Stimulated activated naive CD8-positive, alpha-beta T cell treated with anti-CD3 and anti-CD28 coated beads, Interleukin-15, Interleukin-2, amounts not matched to agents 100 ng/mL and 50 ng/mL, for 24 hours (primary cell): Measurements from ENCODE around the gene TMUB1.

ENCODE experiments used
- H3K27ac Mint-ChIP-seq: one replicate; pipeline ENCODE4 v1.8.0; 2021; ENCODE audit warnings: mild to moderate bottlenecking, mixed read lengths
- H3K27me3 Mint-ChIP-seq: one replicate; pipeline ENCODE4 v1.8.0; 2021; ENCODE audit warnings: mixed read lengths
- H3K36me3 Mint-ChIP-seq: one replicate; pipeline ENCODE4 v1.8.0; 2021; ENCODE audit warnings: low read depth, mixed read lengths
- H3K4me1 Mint-ChIP-seq: one replicate; pipeline ENCODE4 v1.8.0; 2021; ENCODE audit warnings: low read depth, mixed read lengths
- H3K4me3 Mint-ChIP-seq: one replicate; pipeline ENCODE4 v1.8.0; 2021; ENCODE audit warnings: mild to moderate bottlenecking, mixed read lengths
- H3K9me3 Mint-ChIP-seq: one replicate; pipeline ENCODE4 v1.8.0; 2021; ENCODE audit warnings: mixed read lengths

The TMUB1 gene

DNA sequence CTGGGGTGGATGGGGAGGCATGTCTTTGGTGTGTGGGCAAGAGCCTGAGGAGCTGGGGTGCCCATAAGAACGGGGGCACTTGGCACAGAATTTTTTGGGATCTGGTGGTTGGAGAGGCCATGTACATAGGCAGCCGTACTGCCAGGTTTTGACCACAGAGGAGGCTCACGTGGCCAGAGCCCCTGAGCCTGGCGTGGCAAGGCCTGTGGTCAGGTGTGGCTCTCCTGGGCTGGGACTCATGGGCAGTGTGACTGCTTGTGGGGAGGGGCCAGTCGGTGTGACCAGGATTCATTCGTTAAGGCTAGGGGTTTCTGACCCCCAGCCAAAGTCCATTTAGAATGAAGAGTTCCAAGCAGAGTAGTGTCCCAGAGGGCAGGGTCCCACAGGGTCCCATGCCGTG lies 41.2 kb upstream of the TMUB1 start:
- H3K27me3 Mint-ChIP-seq: no peaks in the 10 kb centered on the region
- H3K27ac Mint-ChIP-seq: no peak overlapping the region
- H3K9me3 Mint-ChIP-seq: no peaks in the 10 kb centered on the region
- peaks cover 4% of the 10 kb centered on the region for H3K4me1 Mint-ChIP-seq
- no peak overlapping the region for H3K4me3 Mint-ChIP-seq
- H3K36me3 Mint-ChIP-seq: peaks cover 10% of the 10 kb centered on the region

DNA sequence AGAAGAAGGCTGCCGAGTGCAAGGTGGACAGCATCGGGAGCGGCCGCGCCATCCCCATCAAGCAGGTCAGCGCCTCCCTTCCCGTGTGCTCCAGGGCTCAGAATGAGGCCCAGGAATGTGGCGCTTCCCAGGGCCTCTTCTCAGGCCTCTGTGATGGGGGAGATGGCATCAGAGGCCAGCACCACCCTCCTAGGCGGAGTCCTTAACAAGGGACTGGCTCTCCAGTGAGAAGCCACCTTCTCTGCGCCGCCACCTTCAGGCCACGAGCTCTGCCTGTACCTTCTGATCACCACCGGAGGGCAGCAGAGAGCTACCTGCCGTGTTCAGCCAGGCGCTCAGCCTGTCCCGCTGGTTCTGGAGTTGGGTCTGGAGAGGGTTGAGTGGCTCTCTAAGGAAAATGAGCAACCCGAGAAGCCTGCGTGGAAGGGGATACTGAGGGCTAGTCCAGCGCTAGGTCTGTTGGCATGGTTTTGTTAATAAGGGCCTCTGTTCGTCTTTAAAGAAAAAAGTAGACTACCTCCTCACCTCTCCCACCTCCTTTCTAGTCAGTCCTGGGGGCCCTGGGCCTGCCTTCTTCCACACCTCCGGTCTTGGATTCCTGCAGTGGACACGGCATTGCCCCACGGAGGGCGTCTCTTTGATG lies 40.6 kb upstream of the TMUB1 start:
- Mint-ChIP-seq H3K27me3 (no peaks in the 10 kb centered on the region), H3K9me3 (no peaks in the 10 kb centered on the region), H3K36me3 (peaks cover 10% of the 10 kb centered on the region), H3K4me1 (peaks cover 4% of the 10 kb centered on the region), H3K27ac (no peak overlapping the region), H3K4me3 (no peak overlapping the region)

DNA sequence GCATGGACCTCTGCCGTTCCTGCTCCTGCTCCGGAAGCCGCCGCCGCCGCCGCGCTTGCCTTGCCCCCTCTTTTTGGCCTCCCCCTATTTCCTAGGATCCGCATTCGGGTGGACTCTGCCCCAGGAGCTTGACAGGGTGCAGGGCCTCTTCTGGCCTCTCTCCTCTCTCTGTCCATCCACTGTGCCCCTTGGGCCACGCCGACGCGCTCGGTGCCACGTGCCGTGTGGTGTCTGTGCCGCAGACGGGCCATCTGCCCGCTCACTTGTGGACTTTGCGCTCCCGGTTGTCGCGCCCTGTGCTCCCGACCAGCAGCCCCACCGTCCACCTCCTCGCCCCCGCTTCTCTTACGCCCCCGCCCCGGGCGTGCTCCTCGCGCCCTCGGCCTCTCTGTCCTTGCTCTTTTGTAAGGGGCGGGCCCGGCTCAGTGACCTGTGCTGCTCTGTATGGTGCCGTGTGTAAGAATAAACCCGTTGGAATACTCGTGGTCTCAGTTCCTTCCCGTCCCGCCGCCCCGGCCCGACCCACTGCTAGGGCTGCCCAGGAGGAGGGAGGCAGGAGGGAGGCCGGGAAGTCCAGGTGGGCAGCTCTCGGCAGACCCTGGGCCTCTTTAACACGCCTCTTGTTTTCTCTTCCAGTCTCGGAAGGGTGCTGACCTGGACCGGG lies 40.0 kb upstream of the TMUB1 start:
- Mint-ChIP-seq H3K36me3 (peaks cover 10% of the 10 kb centered on the region), H3K27ac (no peak overlapping the region), H3K4me3 (no peak overlapping the region)

DNA sequence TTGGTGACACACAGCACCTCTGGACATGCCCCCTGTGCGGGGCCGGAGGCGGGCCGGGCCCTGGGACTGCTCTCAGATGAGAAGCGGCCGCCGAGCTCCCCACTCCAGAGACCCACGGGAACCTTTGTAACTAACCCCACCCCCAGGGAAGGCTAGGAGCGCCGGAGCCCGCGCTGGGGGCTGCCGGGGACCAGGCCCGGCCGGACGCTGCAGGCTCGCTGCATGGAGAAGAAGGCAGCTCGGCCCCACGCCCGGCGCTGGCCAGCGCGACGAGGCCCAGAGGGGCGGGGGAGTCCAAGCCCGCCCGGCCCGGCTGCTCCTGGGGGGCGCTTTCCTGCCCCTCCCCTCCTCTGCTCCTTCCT lies 39.5 kb upstream of the TMUB1 start:
- no peaks in the 10 kb centered on the region for H3K9me3 Mint-ChIP-seq
- no peaks in the 10 kb centered on the region for H3K27me3 Mint-ChIP-seq
- no peak overlapping the region for H3K4me3 Mint-ChIP-seq
- peaks cover 4% of the 10 kb centered on the region for H3K4me1 Mint-ChIP-seq
- peaks cover 10% of the 10 kb centered on the region for H3K36me3 Mint-ChIP-seq
- H3K27ac Mint-ChIP-seq: no peak overlapping the region

More for the DNA sequence above, 40.0 kb upstream of the TMUB1 start:
- peaks cover 4% of the 10 kb centered on the region for H3K4me1 Mint-ChIP-seq
- no peaks in the 10 kb centered on the region for H3K9me3 Mint-ChIP-seq
- H3K27me3 Mint-ChIP-seq: no peaks in the 10 kb centered on the region

DNA sequence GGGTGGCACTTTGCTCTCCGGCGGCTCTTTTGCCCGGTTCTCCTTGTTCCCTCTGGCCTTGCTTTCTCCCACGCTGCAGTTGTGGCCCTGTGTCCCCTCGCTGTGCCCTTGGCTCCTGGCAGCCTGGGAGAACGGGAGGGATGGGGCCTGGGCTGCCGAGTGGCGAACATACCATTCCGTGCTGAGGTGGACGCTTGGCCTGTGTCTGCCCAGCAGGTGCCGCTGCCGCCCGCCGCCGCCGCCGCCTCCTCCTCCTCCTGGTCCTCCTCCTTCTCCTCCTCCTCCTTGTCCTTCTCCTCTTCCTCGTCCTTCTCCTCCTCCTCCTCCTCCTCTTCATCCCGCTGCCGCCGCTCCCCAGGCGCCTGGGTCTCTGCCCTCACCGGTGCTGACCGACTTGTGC lies 39.0 kb upstream of the TMUB1 start:
- Mint-ChIP-seq H3K9me3 (no peaks in the 10 kb centered on the region), H3K36me3 (peaks cover 10% of the 10 kb centered on the region), H3K4me3 (no peak overlapping the region), H3K4me1 (peaks cover 7% of the 10 kb centered on the region), H3K27ac (no peak overlapping the region), H3K27me3 (no peaks in the 10 kb centered on the region)

DNA sequence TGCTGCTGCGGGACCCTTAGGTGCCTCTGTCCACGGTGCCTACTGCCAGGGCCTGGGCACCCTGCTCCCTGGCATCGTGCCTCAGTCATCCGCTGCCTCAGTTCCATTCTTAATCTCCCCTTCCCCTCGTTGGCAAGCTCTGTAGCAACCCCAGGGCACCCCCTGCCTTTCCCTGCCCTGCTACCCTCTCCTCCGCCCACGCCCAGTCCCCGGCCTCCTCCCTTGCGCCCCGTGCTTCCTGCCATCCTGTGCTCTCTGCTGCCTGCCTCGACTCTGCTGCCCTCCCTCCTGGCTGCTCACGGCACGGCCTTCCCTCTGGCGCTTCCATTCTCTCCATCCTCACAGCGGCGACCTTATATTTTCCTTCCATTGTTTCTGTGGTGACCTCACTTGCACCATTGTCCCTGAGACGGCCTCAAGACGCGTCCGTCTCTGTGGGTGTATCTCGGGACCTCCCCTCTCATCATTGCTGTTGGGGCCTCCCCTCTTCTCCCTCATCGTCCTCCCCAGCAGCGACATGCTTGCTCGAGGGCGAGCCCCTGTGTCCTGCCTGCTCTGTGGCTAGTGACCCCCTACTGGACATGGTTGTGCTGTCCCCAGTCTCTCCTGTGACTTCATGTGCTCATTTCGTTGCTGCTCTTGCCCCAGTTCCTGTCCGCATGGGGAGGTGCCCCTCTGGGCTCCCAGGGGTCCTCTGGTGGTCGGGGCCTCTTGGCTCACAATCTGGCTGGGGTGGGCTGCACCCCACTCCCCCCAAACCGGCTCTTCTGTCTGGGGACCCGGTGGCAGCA lies 38.3 kb upstream of the TMUB1 start:
- Mint-ChIP-seq H3K36me3 (peaks cover 10% of the 10 kb centered on the region), H3K4me1 (peaks cover 8% of the 10 kb centered on the region), H3K27ac (no peak overlapping the region), H3K9me3 (no peaks in the 10 kb centered on the region), H3K4me3 (no peak overlapping the region), H3K27me3 (no peaks in the 10 kb centered on the region)

DNA sequence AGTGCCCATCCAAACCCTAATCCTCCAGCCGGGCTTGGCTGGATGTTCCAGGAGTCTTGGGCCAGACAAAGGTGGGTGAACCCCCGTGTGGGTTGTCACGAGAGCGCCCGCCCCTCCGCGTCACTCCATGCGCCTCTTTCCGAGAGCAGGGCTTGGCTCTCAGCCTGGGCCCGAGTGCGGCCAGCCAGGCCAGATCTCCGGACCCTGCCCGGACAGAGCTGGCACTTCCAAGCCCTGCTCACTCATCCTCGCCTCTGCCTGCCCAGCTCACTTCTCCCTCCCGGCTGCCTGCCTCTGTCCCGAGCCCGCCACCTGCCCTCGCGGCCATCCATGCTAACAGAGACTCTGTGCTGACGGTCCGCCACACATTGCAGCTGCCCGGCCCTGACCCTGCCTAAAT lies 37.6 kb upstream of the TMUB1 start:
- no peak overlapping the region for H3K27ac Mint-ChIP-seq

DNA sequence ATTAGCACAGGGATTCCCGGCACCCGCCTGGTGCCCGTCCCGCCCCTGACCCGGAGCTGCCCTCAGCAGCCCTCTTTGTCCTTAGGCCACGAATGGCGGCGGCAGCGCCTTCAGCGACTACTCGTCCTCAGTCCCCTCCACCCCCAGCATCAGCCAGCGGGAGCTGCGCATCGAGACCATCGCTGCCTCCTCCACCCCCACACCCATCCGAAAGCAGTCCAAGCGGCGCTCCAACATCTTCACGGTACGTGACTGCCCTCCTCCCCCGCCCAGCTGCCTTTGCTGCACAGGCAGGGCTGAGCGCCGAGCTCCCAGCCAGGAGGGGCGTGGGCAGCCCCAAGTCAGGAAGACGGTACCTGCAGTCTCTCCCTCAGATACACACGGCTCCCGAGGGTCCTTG lies 36.6 kb upstream of the TMUB1 start:
- Mint-ChIP-seq H3K36me3 (peaks cover 10% of the 10 kb centered on the region), H3K27ac (no peak overlapping the region), H3K9me3 (no peaks in the 10 kb centered on the region), H3K27me3 (no peaks in the 10 kb centered on the region), H3K4me1 (peaks cover 8% of the 10 kb centered on the region), H3K4me3 (no peak overlapping the region)

More for the DNA sequence above, 37.6 kb upstream of the TMUB1 start:
- no peaks in the 10 kb centered on the region for H3K9me3 Mint-ChIP-seq
- H3K36me3 Mint-ChIP-seq: peaks cover 10% of the 10 kb centered on the region
- H3K4me3 Mint-ChIP-seq: no peak overlapping the region
- peaks cover 8% of the 10 kb centered on the region for H3K4me1 Mint-ChIP-seq
- H3K27me3 Mint-ChIP-seq: no peaks in the 10 kb centered on the region

DNA sequence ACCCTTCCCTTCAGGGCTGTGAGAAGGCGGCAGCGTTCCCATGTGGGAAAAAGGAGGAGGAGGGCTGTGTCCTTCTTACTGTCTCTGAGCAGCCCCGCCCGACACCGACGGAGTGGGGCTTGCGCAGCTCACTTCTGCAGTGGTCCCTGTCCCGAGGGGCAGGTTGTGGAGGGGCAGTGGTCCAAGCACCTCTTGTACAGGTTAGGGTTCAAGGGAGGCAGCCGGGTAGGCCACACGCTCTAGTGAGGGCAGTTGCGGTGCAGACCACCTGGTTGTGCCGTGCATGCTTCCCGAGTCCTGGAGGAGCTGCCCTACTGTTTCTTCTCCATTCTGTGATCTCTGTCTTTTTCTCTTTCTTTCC lies 35.7 kb upstream of the TMUB1 start:
- H3K36me3 Mint-ChIP-seq: peaks cover 9% of the 10 kb centered on the region
- peaks cover under 1% of the 10 kb centered on the region for H3K27me3 Mint-ChIP-seq
- no peaks in the 10 kb centered on the region for H3K9me3 Mint-ChIP-seq
- peaks cover 7% of the 10 kb centered on the region for H3K4me1 Mint-ChIP-seq
- no peak overlapping the region for H3K4me3 Mint-ChIP-seq
- no peak overlapping the region for H3K27ac Mint-ChIP-seq

DNA sequence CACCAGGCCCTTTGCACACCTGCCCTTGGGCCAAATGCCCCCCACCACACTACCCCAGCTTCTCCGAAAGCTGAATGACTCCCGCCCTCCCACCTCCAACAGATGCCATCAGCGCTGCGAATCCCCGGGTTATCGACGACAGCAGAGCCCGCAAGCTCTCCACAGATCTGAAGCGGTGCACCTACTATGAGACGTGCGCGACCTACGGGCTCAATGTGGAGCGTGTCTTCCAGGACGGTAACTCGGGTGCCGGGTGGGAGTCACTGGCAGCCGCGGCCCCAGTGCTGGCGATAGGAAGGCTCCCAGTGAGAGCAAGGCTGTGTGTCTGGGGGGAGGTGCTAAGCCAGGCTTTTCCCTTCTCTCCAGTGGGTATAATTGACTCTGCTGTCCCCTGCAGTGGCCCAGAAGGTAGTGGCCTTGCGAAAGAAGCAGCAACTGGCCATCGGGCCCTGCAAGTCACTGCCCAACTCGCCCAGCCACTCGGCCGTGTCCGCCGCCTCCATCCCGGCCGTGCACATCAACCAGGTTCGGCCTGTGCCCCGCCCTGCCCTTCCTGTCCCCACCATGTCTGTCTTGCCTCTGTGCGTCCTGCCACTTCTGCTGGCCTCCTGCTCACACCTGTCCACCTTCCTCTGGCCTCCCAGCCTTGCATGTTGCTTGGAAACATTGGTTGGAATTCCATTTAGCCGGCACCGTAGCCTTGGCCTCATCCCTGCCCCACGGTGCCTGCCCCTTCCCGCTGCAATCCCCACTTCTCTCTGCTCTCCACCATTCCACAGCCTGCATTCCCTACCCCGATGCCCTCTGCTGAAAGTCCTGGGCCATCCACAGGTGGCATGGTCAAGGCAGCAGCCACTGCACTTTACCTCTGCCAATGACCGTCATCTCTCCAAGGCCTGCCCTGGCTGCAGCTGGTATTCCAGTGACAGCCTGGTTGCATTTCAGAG lies 35.1 kb upstream of the TMUB1 start:
- H3K27ac Mint-ChIP-seq: no peak overlapping the region
- H3K36me3 Mint-ChIP-seq: peaks cover 4% of the 10 kb centered on the region

DNA sequence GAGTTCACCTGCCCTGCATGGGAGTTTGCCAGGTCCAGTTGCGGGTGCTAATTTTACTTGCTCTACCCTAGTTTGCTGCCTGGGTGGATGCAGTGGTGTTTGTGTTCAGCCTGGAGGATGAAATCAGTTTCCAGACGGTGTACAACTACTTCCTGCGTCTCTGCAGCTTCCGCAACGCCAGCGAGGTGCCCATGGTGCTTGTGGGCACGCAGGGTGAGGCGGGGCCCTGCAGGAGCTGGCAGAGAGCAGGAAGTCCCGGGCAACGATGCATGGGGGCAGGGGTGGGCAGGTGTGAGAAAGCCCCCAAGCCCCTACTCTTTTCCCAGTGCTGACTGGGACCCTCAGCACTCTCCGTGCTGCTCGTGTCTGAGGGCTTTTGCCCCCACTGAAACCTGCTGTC lies 34.3 kb upstream of the TMUB1 start:
- no peak overlapping the region for H3K4me3 Mint-ChIP-seq
- no peak overlapping the region for H3K27ac Mint-ChIP-seq
- H3K4me1 Mint-ChIP-seq: peaks cover 4% of the 10 kb centered on the region
- H3K36me3 Mint-ChIP-seq: peaks cover 4% of the 10 kb centered on the region
- H3K27me3 Mint-ChIP-seq: peaks cover 14% of the 10 kb centered on the region
- no peaks in the 10 kb centered on the region for H3K9me3 Mint-ChIP-seq

More for the DNA sequence above, 35.1 kb upstream of the TMUB1 start:
- Mint-ChIP-seq H3K4me1 (peaks cover 4% of the 10 kb centered on the region), H3K9me3 (no peaks in the 10 kb centered on the region), H3K27me3 (peaks cover 7% of the 10 kb centered on the region), H3K4me3 (no peak overlapping the region)

DNA sequence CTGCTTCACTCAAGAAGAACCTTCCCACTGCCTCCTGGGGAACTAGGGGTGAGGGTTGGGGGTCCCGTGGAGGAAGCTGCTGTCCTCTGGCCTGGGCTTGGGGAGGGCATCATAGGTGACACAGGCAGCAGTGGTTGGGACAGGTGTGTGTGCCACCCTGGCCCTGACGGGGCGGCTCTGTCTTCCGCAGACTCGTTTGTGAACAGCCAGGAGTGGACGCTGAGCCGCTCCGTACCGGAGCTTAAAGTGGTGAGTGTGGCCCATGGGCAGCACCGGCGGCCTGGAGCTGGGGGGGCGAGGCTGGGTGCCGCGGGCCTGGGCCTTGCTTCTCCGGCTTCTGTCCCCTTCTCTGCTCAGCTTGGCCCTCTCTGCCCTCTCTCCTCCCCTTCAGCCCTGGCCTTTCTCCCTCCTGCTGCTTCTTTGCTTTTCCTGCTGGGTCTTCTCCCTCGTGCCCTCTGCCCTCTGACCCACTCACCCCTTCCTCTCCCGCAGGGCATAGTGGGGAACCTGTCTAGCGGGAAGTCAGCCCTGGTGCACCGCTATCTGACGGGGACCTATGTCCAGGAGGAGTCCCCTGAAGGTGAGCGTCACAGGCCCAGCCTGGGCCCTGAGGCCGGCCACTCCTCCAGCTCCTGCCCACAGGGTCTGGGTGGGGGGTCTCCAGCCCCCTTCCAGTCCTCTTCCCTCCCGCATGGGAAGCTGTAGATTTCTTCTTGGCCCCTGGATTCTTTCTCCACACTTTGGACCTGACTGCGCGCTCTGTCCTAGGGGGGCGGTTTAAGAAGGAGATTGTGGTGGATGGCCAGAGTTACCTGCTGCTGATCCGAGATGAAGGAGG lies 33.5 kb upstream of the TMUB1 start:
- Mint-ChIP-seq H3K27me3 (peaks cover 14% of the 10 kb centered on the region), H3K9me3 (no peaks in the 10 kb centered on the region), H3K36me3 (peaks cover 4% of the 10 kb centered on the region), H3K4me3 (no peak overlapping the region), H3K4me1 (peaks cover 4% of the 10 kb centered on the region), H3K27ac (no peak overlapping the region)

DNA sequence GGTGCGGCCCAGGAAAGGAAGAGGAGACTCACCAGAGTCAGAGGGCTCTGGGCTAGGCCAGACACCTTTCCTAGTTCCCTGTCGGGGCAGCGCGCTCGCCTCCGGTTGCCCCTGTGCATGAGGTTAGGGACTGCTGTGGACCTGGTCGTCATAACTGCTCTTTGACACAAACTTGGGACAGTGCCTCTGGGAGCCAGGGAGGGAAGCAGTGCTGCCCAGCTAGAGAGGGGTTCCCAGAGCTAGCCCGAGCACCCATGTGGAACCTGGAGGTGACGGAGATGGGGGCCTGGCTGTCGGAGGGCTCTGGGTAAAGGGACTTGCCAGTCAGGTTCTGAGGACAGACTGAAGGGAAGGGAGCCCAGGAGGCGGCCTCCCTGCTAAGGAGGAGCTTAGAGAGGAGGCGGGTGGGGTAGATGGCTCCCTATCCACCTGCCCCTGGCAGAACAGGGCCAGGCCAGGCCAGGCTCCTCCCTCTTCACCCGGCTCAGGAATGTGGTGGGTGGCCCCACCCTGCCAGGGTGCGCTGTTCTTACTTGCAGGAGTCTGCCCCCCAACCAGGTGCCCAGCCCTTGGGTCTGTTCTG lies 32.6 kb upstream of the TMUB1 start:
- H3K27ac Mint-ChIP-seq: no peak overlapping the region
- H3K9me3 Mint-ChIP-seq: no peaks in the 10 kb centered on the region
- H3K4me1 Mint-ChIP-seq: peaks cover 4% of the 10 kb centered on the region
- no peaks in the 10 kb centered on the region for H3K36me3 Mint-ChIP-seq
- H3K4me3 Mint-ChIP-seq: peak overlapping the region; percentile 25
- peaks cover 14% of the 10 kb centered on the region for H3K27me3 Mint-ChIP-seq
